Measurements from ENCODE around the gene ZNF169.
"Not testable (repeated sequence)": the region's sequence is repeated elsewhere in the genome, so short reads cannot be mapped to it uniquely, and the experiment has no call there.

The ZNF169 gene

GRCh38 chr9:94286116-94286515 lies 27.0 kb downstream of the ZNF169 start:
- no peak for DNase-seq (ENCODE audit: low read depth in 2 of 2)

- DNase-seq (ENCODE audit: low read depth in 2 of 2) = no peak
Measured at GRCh38 chr9:94287877-94288513, 28.9 kb downstream of the ZNF169 start.

GRCh38 chr9:94289691-94290090 lies 30.6 kb downstream of the ZNF169 start:
- no peak for DNase-seq (ENCODE audit: low read depth in 2 of 2)

- DNase-seq (ENCODE audit: low read depth in 2 of 2) = no peak
Measured at GRCh38 chr9:94298949-94299599, 40.0 kb downstream of the ZNF169 start.

- DNase-seq (ENCODE audit: low read depth in 2 of 2) = no peak
Measured at GRCh38 chr9:94300470-94301301, 41.6 kb downstream of the ZNF169 start.

GRCh38 chr9:94301583-94301982 lies 42.5 kb downstream of the ZNF169 start:
- no peak for DNase-seq (ENCODE audit: low read depth in 2 of 2)

- DNase-seq (ENCODE audit: low read depth in 2 of 2) = no peak
Measured at GRCh38 chr9:94302426-94302825, 43.3 kb downstream of the ZNF169 start.

GRCh38 chr9:94303321-94303720 lies 44.2 kb downstream of the ZNF169 start:
- DNase-seq (ENCODE audit: low read depth in 2 of 2) = no peak

- not testable (repeated sequence) for DNase-seq (ENCODE audit: low read depth in 2 of 2)
Measured at GRCh38 chr9:94315034-94315984, 56.2 kb downstream of the ZNF169 start.

- not testable (repeated sequence) for DNase-seq (ENCODE audit: low read depth in 2 of 2)
Measured at GRCh38 chr9:94316236-94316635, 57.1 kb downstream of the ZNF169 start.

- DNase-seq (ENCODE audit: low read depth in 2 of 2) = not testable (repeated sequence)
Measured at GRCh38 chr9:94317949-94318657, 59.0 kb downstream of the ZNF169 start.

GRCh38 chr9:94322342-94322940 lies 63.3 kb downstream of the ZNF169 start:
- not testable (repeated sequence) for DNase-seq (ENCODE audit: low read depth in 2 of 2)

GRCh38 chr9:94323153-94323798 lies 64.2 kb downstream of the ZNF169 start:
- DNase-seq (ENCODE audit: low read depth in 2 of 2) = not testable (repeated sequence)

- not testable (repeated sequence) for DNase-seq (ENCODE audit: low read depth in 2 of 2)
Measured at GRCh38 chr9:94325583-94325982, 66.5 kb downstream of the ZNF169 start.

GRCh38 chr9:94328544-94328943 lies 69.4 kb downstream of the ZNF169 start, which contains the start of gene NUTM2F:
Gene NUTM2F, minus strand, starts transcription at chr9:94328644. Its CDS starts 21 bp downstream, at chr9:94328623.
- not testable (repeated sequence) for DNase-seq (ENCODE audit: low read depth in 2 of 2)

- not testable (repeated sequence) for DNase-seq (ENCODE audit: low read depth in 2 of 2)
Measured at GRCh38 chr9:94336445-94336844, 77.3 kb downstream of the ZNF169 start.

GRCh38 chr9:94338723-94339122 lies 79.6 kb downstream of the ZNF169 start:
- DNase-seq (ENCODE audit: low read depth in 2 of 2) = not testable (repeated sequence)

GRCh38 chr9:94339657-94340056 lies 80.6 kb downstream of the ZNF169 start:
- DNase-seq (ENCODE audit: low read depth in 2 of 2) = not testable (repeated sequence)

- DNase-seq (ENCODE audit: low read depth in 2 of 2) = not testable (repeated sequence)
Measured at GRCh38 chr9:94340750-94341149, 81.7 kb downstream of the ZNF169 start.

- not testable (repeated sequence) for DNase-seq (ENCODE audit: low read depth in 2 of 2)
Measured at GRCh38 chr9:94341703-94342102, 82.6 kb downstream of the ZNF169 start.
